GM19240 (cell line): ENCODE measurements around the gene DOCK10.

ENCODE experiments used
- DNase-seq: peaks from one replicate; pipeline ENCODE4 v3.0.0; 2011; ENCODE audit warnings: low spot score; ENCODE audit not compliant: insufficient read length

DOCK10 gene

DNA sequence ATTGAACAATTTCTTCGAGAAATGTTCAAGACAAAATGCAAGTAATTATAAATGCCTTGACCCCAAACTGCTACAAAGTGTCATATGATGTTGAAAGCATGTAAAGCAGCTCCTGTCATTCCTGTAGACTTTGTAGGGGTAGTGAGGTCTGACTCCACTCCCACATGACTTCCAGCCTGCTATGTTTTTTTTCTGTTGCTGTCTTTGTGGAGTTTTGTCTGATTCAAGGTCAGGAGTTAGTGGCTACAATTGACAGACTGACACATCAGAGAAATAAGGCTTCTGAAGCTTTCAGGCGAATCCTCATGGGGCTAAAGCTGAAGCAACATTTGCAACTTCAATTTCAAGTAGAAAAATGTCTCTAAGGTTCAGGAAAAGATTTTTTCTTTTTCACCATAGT is 262.2 kb downstream of the DOCK10 start:
- no peak for DNase-seq

DNA sequence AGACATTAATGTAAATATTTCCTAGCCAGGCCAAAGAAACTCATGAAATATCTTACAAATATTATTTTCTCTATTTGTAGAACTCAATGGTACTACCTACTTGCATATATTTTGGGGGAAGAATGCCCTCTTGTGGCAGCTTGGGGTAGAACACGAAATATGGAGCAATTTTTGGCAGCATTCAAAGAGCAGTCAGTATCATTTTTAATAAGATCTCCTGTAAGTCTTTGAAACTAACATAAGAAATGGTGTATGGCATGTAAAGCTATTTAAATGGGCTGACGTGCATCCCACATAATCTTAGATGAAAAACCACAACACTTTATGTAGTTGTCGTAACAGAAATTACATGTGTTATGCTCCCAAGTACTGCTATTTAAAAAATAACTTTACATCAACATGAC is 263.8 kb downstream of the DOCK10 start:
- DNase-seq, result peak; percentile 41

DNA sequence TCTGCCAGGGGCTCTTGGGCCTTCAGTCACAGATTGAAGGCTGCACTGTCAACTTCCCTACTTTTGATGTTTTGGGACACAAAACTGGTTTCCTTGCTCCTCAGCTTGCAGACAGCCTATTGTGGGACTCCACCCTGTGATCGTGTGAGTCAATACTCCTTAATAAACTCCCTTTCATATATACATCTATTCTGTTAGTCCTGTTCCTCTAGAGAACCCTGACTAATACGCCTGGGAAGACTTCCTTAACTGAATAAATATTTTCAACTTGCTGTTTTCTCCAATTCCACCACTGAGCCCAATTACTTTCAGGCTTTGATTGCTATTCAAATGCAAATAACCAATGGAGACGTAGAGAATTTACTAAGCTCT is 264.7 kb downstream of the DOCK10 start:
- DNase-seq, result no peak

DNA sequence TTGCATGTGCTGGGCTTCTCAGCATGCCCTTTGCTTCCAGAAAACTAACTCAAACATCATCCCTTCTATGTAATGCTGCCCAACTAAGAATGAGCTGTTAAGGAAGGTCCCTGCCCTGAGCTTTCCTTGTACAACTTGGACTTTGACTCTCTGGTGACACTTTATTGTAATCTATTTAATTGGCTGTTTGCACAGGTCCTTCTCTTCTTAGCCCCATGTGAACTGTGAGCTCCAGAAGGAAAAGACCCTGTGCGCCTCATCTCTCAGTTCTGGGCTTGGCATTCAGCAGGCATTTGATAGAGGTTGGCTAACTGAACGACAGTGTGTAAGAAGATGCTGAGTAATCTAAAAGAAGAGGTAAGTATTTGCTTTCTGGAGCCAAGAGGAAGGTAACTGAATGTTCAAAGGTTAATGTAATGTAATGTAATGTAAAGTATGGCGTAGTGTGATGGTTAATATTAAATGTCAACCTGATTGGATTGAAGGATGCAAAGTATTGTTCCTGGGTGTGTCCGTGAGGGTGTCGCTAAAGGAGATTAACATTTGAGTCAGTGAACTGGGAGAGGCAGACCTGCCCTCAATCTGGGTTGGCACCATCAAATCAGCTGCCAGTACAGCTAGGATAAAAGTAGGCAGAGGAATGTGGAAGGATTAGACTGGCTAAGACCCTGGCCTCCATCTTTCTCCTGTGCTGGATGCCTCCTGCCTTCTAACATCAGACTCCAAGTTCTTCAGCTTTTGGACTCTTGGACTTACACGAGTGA is 265.3 kb downstream of the DOCK10 start:
- DNase-seq, result no peak

DNA sequence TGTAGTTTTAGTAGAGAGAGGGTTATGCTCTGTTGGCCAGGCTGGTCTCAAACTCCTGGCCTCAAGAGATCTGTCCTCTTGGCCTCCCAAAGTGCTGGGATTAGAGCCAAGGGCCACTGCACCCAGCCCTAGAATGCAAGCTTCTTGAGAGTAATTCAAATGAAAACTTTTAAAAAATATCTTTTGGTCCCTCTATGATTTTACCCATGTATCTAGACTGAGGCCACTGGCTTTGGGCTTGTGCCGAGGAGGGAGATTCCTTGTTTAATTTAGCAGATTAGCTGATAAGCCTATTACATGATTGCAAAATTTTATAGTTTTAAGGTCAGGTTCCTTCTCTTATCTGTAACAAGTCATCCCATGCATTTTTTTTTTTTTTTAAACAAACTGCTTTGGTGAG is 266.6 kb downstream of the DOCK10 start:
- no peak for DNase-seq

- DNase-seq, result no peak
Observed at GRCh38 chr2:224774735-224775134, 267.5 kb downstream of the DOCK10 start.

GRCh38 chr2:224772494-224772893 is 269.8 kb downstream of the DOCK10 start:
- DNase-seq, result no peak

DNA sequence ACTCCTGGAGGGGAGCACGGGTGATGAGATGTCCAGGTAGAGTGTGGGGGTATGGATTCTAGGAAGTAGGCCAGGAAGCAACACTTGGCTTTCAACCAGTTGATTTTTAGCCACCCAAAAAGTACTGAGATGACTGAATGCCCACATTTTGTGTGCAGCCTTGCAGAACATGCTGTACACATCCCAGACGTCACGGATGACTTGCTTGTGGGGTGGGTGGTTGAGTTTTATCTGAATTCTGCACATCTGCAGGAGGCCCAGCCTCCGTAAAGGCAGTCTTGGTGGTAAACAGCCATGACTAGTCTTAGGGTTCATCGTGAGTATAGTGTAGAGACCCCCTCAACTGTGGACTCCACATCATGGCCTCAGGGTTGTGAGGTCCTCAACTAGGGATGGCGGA is 272.8 kb downstream of the DOCK10 start:
- no peak for DNase-seq

- no peak for DNase-seq
Observed at GRCh38 chr2:224764565-224765236, 277.6 kb downstream of the DOCK10 start.

DNA sequence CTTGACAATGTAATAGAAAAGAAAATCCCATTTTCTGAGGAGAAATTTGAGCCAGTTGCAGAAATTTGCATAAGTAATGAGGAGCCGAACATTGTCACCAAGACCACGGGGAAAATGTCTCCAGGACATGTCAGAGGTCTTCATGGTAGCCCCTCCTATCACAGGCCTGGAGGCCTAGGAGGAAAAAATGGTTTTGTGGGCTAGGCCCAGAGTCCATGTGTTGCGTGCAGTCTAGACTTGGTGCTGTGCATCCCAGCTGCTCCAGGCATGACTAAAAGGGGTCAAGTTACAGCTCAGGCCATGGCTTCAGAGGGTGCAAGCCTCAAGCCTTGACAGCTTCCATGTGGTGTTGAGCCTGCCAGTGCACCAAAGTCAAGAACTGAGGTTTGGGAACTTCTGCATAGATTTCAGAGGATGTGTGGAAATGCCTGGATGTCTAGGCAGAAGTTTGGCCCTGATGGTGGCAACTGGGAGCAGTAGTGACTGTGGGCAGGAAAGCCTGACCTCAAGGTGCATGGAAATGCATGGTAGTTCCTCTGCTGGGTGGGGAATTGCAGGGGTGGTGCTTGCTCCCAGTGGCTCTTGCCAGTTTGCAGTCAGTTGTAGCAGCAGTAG is 284.2 kb downstream of the DOCK10 start:
- DNase-seq, result no peak

- DNase-seq, result no peak
Observed at GRCh38 chr2:224753743-224754540, 288.3 kb downstream of the DOCK10 start.

DNA sequence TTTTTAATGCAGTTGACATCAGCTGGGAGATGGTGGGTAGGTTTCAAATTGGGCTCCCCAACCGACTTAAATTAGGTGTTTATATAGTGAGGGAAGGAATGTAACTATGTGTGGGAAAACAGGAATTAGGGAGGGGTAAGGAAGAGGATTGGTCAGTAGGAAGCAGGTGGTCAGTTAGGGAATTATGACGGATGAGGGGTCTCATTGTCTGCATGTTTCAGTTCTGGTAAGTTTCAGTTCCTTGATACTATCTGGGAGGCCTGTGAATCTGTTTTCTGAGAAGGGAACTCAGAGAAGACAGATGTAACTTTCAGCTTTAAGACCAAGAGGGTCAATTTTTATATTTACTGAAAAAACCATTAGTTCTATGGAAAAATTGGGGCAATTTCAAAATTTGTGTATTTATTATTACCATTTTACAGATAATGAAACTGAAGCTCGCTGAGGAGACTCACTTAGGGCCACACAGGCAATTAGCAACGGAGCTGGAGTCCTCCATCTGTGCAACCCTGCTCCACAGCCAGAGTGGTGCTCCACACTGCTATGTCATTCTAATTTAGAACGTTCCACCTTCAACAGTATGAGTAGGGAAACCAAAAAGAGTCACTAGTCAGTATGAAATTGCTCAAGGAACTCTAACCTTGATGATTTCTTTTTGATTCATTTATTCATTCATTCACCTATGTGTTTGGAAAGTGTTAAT is 290.1 kb downstream of the DOCK10 start:
- DNase-seq, result no peak

- no peak for DNase-seq
Observed at GRCh38 chr2:224749136-224749535, 293.1 kb downstream of the DOCK10 start.

DNA sequence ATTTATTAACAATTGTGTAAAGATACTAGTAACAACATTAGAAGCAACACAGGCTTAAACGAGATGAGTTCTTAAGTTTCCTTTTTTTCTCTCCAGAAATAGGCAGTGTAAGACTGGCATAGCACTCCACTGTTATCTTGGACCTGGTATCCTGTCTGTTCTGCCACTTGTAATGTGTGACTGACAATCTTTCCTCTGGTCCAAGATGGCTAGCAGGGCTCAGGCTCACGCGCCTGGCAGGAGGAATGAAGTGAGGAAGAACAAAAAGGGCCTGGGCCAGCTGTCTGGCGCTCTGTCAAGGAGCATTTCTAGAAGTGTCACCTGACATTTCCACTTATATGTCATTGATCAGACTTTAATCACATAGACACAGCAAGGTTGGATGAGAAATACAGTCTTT is 294.5 kb downstream of the DOCK10 start:
- DNase-seq, result no peak

DNA sequence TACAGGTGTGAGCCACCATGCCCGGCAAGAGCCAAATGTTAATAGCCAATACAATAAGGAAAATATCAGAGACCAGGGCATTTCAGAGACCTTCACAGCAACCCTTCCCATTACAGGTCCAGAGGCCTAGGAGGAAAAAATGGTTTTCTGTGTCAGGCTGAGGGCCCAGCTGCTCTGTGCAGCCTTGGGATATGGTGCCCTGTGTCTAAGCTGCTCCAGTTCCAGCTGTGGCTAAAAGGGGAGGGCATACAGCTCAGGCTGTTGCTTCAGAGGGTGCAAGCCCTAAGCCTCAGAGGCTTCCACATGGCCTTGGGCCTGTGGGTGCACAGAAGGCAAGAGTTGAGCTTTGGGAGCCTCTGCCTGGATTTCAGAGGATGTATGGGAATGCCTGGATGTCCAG is 306.0 kb downstream of the DOCK10 start:
- DNase-seq, result no peak

GRCh38 chr2:224734949-224735348 is 307.3 kb downstream of the DOCK10 start:
- no peak for DNase-seq

DNA sequence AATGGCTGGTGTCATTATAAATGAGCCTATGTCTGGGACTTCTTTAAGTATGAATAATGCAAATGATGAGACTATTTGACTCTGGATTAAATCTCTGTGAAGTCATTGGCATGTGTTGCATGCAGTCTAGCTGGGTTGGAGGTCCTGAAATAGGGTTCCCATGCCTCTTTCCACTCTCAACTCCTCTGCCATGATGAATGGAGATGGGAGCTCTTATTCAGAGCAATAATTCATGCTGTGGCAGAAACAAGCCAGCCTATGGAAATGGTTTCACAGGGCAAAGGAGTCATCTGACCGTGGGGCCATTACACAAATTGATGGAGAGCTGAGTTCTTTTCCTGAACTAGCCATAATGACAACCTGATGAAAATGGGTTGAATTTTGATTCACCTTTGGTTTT is 310.6 kb downstream of the DOCK10 start:
- DNase-seq, result no peak

DNA sequence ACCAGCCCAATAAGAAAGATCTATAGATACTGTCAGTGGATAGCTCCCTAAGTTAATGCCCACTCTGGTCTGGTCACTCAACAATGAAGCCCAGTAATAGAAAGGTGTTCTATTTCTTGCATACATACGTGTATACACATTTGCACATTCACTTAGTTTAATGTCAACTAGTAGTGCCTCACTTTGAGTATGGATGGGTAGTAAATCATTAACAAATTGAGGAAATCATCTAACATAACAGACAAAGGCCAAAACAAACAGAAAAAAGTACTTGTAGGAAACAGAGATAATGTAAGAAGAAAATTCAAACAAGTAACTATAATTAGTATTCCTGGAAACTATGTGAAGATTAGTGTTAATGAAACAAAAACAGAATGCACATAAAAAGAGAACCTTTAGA is 312.8 kb downstream of the DOCK10 start:
- DNase-seq, result no peak

DNA sequence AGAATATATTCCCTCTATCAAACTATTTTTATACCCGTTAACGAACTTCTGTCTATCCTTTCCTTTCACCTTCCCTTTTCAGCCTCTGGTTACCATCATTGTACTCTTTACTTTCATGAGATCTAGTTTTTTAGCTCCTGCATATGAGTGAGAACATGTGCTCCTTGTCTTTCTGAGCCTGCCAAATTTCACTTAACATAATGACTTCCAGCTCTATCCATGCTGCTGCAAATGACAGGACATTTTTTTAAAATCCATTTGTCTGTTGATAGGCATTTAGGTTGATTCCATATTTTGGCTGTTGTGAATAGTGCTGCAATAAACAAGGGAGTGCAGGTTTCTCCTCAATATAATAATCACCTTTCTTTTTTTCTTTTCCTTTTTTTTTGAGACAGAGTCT is 317.9 kb downstream of the DOCK10 start:
- no peak for DNase-seq

GRCh38 chr2:224723586-224724217 is 318.6 kb downstream of the DOCK10 start:
- DNase-seq, result no peak

- DNase-seq, result no peak
Observed at GRCh38 chr2:224722770-224723169, 319.5 kb downstream of the DOCK10 start.
